ENCODE data around the gene CDCP1.
"Not testable (repeated sequence)": the region's sequence is repeated elsewhere in the genome, so short reads cannot be mapped to it uniquely, and the experiment has no call there.

The CDCP1 gene

DNA sequence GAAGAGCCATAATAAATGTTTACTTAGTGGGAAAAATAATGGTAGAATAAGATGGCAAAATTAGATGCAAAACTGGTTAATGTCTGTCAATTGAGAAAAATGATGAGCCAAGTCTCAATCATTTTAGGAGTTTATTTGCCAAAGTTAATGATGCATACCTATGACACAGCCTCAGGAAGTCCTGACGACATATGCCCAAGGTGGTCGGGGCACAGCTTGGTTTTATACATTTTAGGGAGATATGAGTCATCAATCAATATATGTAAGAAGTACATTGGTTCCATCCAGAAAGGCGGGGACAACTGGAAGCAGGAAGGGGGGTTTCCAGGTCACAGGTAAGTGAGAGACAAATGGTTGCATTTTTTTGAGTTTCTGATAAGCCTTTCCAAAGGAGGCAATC is 88.6 kb downstream of the CDCP1 start:
- DNase-seq (ENCODE audit: low read depth, low spot score), result no peak

DNA sequence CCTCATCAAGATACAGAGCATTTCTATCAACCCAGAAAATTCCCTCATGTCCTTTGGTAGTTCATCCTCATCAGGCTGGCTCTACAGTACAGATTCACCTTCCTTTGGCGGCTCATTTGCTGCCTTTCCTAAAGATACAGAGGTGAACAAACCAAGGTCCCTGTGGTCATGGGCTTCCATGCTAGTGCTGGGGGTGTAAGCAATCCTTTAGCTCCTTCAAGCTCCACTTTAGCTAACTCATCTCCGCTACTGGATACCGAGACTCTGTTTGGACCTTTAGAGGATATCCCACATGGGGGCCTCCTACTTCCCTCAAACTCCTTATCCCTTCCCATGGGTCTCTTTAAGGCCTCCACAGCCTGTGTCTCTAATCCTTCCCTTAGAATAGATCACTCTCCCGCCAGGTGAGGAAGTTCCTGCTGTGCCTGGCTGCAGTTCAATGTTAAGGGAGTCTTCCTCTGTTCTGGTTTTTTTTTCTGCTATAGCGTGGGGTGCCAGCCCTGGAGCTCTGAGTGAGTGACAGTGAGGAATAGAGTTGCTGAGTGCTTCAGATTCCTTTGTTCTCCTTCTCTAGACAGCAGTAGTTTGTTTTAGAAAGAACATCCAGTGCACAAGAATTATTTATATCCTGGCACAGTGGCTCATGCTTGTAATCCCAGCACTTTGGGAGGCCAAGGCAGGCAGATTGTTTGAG is 89.4 kb downstream of the CDCP1 start:
- DNase-seq (ENCODE audit: low read depth, low spot score), result peak; percentile 49

DNA sequence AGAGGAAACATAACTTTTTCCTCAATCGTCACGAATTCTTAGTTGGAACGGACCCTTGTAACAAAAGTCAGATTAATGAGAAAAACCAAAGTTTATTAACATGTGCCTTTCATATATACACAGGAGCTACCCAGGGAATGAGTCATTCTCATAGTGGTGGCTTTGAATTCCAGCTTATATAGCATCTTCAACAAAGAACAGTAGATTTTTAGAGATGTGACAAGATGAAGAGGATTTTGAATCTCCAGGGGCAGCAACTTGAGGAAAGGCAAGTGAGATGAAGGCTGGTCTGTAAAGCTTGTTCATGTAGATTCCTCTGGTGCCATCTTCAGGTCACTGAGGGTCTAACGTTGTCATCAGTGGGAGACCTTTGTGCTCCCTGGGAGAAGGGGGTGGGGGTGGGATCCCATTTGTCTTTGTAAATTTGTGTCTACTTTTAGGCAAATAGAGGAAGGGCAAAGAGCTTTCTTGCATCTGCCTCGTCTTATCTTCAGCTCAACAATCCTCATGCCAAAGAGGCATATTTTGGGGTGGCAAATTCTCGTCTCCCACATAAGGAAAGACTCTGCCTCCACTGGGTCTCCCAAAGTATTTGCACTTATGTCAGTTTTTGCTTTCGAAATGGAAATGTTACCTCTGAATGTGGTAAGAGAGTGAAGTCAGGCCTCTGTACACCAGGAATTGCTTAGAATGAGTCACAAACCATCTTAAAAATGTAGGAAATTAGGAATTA is 90.6 kb downstream of the CDCP1 start:
- peak; percentile 75 for DNase-seq (ENCODE audit: low read depth, low spot score)

DNA sequence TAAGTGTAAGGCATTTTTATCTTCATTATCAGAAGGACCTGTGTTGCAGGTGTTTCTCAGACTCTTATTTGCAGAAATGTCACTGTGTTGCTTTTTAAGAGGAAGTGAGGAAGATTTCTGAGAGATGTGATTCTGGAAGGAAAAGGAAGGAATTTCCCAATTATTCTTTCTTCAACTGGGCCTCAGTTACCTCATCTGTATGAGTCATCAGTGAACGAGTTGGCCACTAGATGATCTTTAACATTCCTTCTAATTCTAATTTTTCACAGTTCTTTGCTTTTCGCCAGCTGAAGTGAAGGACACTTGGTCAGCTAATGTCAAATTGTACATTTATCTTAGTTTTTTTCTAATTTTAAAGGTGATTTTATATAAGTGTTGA is 91.2 kb downstream of the CDCP1 start:
- peak; percentile 78 for DNase-seq (ENCODE audit: low read depth, low spot score)

DNA sequence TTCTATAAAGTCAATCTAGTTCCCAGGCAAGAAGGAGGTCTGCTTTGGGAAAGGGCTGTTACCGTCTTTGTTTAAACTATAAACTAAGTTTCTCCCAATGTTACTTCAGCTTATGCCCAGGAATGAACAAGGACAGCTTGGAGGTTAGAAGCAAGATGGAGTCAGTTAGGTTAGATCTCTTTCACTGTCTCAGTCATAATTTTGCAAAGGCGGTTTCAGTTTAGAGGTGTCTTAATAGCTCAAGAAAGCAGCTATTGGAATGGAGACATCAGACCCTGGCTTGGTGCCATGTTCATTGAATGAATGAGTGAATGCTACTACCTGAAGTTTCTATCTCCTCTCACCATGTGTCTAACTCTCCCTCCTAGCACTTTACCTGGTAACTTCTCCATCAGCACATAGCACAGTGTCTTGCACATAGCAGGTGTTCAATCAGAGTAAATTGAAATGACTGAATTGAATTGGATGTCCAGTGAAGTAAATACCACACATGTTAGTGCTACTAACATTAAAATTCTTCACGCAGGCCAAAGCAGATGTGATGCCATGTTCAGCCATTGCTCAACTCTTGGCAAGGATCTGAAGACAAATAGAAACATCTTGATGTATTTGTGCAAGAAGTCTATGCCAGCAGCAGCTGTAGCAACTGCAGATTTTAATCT is 91.9 kb downstream of the CDCP1 start:
- DNase-seq (ENCODE audit: low read depth, low spot score), result no peak

DNA sequence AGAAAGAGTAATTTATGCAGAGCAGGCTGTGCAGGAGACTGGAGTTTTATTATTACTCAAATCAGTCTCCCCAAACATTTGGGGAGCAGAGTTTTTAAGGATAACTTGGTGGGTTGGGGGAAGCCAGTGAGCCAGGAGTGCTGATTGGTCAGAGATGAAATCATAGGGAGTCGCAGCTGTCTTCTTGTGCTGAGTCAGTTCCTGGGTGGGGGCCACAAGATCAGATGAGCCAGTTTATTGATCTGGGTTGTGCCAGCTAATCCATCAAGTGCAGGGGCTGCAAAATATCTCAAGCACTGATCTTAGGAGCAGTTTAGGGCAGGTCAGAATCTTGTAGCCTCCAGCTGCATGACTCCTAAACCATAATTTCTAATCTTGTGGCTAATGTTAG is 92.4 kb downstream of the CDCP1 start:
- DNase-seq (ENCODE audit: low read depth, low spot score), result not testable (repeated sequence)

DNA sequence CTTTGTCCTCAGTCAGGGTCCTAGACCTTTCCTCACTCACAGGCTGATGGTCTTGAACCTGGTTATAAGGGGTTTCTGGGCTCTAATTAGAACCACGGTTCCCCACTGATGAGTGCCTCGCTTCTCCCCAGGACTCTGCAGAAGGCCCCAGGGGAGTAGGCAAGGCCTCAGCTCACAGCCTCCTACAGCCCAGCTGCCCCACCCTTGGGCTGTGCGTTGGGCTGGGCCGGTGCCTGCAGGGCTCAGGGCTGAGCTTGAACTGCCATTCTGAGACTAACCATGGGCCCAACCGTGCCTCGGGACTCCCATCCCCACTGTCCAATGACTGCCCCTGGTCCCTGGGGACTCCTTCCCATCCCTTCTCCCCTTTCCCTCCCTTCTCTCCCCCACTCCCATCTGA is 94.5 kb downstream of the CDCP1 start:
- DNase-seq (ENCODE audit: low read depth, low spot score), result no peak

DNA sequence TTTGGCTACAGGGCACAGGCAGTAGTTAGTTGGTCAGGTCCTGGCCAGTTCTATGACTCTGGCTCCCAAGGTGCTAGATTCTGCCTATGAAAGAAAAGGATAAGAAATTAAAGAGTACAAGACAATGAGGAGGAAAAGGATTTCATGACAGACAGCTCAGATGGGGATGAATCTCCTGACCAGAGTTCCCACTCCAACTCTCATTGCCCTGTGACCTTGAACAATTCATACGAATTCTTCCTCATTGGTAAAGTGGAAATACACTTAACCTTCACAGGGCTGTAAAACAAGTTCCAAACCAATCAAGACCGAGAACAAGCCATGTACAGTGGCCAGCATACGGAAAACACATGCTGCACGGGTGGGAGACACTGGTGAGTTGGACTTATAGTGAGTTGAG is 96.4 kb downstream of the CDCP1 start:
- DNase-seq (ENCODE audit: low read depth, low spot score), result no peak

DNA sequence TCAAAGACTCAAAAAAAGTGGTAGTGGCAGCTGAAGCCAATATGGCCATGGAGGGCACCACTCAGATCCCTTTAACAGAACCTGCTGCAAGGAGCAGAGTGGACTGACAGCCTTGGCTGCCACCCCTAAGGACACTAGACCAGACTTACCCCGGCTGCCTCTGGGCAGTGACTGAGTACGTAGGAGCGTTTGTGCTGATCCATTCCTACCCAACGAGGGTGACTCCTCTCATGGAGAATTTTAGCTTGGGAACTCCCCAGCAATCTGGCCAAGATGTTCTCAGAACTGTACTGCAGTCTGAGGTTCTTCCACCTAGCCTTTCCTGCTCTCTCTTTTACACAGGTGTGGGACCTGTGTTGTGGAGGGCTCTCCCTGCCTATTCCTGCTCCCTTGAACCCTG is 97.9 kb downstream of the CDCP1 start:
- no peak for DNase-seq (ENCODE audit: low read depth, low spot score)

DNA sequence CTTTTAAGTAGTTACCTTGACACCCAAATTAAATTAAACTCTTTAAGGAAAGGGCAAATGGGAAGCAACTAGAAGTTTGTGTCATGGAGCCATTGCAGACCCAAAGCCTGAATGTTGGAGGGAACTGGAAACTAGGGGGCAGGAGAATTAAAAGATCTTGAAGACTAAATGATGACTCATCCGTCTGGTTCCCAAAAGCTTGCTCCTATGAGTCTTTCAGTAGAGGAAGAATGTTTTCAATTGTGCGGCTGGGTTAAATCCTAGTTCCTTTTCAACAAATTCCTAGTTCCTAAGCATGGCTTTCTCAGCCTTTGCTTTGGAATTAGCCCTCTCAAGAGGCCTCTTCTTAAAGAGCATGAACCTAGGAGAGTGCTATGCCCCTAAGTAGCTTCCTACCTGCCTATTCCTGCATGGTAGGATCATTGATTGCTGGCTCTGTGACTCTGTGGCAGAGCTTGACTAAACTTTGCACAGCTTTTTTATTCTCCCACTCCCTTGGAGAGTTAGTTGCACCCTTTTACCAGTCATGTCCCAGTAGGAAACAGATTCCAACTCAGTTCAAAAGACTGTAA is 102.4 kb downstream of the CDCP1 start:
- DNase-seq (ENCODE audit: low read depth, low spot score), result peak; percentile 88

DNA sequence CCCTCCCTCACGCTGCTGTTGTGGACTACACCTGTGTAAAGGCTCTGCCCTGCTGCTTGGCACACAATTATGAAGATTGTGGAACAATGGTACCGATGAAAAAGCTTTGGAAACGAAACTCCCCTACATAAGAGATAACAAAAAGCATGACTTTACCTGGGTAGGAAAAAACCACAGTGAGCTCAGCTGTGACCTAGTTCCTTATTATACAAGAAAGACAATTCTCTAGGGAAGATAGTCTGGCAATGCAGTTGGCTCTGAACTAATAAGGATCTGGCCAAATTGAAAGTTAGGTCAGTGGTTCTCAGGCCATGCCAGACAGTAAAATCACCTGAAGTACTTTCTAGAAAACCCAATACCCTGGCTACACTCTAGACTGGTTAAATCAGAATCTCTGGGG is 104.0 kb downstream of the CDCP1 start:
- DNase-seq (ENCODE audit: low read depth, low spot score), result no peak

DNA sequence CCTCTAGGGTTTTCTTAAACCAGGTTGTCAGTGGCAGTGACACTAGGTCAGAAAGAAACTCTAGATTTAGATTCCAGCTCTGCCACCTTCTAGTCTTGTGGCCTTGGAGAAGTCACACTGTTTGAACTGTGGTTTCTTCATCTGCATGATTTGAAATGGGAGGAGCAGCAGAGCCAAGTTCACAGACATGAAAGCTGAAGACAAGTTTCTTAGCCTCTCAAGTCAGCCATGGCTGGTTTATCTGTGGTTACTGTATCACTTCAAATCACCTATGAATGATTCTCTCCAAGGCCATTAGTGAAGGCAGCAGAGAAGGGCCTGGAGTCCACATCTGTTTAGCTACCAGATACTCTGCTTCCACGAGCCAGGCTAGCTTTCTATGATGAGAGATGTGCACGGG is 104.5 kb downstream of the CDCP1 start:
- no peak for DNase-seq (ENCODE audit: low read depth, low spot score)

DNA sequence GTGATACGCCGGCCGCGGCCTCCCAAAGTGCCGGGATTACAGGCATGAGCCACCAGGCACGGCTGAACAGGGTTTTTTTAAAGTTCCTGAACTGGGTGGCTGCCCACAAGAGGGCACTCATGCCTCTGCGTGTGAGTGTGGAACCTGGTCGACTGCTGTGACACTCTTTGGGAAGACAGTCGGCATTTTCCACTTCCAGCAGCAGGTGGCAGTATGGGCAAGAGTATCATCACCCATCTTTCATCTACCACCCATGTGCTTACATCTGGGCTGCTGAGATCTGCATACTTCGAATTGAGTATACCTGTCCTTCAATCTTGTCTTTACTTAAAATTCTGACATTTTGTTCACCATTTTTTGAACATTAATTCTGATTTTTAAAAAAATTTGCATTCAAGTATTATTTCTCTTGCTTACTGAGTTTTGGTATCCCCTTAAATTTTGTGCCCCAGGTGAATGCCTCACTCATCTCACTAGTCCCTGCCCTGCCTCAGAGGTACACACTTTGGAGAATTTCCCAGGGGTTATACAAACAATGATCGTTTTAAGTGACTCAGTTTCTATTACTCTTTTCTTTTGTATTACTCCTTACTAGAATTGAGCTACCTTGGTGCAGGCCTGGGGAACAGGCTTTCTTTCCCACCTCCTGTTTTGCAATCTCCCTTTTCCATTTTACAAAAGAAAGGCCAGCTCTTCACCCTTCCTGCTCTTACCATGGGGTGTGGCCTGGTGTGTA is 108.3 kb downstream of the CDCP1 start:
- DNase-seq (ENCODE audit: low read depth, low spot score), result peak; percentile 96

DNA sequence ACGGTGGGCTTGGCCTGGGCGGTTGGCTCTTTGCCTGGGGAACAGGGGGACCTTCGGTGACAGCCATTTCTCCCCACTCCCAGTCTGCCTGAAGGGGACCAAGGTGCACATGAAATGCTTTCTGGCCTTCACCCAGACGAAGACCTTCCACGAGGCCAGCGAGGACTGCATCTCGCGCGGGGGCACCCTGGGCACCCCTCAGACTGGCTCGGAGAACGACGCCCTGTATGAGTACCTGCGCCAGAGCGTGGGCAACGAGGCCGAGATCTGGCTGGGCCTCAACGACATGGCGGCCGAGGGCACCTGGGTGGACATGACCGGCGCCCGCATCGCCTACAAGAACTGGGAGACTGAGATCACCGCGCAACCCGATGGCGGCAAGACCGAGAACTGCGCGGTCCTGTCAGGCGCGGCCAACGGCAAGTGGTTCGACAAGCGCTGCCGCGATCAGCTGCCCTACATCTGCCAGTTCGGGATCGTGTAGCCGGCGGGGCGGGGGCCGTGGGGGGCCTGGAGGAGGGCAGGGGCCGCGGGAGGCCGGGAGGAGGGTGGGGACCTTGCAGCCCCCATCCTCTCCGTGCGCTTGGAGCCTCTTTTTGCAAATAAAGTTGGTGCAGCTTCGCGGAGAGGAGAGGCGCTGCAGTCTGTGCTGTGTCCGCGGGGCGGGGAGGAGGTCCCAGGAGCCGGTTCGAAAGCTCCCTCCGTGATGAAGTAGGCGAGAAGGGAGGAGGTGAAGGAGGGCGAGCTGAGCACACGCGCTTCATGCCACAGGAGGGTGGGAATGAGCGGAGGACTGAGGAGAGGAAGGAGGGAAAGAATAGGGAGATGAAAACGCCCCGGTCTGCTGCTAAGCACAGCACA is 110.5 kb downstream of the CDCP1 start:
- DNase-seq (ENCODE audit: low read depth, low spot score), result peak; percentile 59

DNA sequence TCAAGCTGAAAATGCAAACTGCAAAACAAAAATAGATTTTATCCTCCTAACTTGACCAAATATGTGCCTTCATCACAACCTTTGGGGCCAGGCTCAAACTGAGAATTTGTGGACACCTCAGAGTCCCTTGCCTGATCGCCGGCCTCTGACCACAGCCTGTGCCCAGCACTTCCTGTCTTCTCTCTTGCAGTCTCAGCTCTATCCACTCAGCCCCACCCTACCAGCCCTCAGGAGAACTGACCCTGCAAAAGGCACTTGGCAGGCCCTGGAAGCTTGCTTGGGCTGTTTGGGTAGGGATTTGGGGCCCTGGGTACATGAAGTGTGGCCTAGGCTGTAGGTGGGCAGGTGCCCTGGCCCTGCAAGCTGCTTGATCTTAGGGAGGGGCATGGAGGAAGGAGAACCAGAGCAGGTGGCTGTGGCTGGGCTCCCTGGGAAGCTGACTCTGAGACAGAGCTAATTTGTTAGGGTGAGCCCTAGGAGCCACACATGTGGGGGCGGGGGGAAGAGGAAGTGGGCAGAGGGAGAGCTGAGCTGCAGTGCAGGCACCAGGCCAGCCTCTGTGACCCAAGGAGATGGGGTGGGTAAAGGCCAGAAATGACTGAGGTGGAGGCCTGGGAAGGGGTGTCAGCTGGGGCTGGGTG is 111.4 kb downstream of the CDCP1 start:
- DNase-seq (ENCODE audit: low read depth, low spot score), result no peak

DNA sequence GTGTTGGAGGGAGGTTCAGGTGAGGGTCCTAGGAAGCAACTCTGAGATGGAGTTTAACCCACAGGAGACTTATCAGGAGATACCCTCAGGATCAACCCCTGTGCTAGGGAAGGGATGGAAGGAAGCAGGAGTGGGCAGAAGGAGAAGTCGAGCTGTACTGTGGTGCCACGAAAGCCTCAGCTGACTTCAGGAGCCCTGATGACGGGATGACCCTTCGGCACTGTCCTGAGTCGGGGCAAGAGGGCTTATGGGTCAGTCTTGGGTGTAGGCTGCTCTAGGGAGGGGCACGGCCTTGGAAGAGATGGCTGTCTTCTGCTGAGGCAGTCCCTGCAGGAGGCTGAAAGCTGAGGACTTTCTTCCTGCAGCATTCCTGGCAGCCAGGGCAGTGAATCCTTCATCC is 112.4 kb downstream of the CDCP1 start:
- no peak for DNase-seq (ENCODE audit: low read depth, low spot score)

Measured in astrocyte of the hippocampus (primary cell).